B cell (primary cell): ENCODE results near the gene SELENOF. TPM values are rescaled to one million over a fixed set of nuclear protein-coding genes. Genes with fewer than 3 reads are reported as not detected.

Source experiments
- ATAC-seq: fragments of 200-7000 bp; cut with Tn5 transposase; one replicate; pipeline ENCODE4 v1.10.0; 2021; ENCODE audit warnings: low read depth, mild to moderate bottlenecking, moderate number of reproducible peaks, moderate library complexity
- CTCF ChIA-PET: fragments of 350-600 bp; sonication (Branson Sonifier 250); formaldehyde crosslinking; loops from one replicate; lab custom pipeline; 2021; ENCODE audit warnings: antibody characterized with exemption, inconsistent platforms; lab: Charles Lee
- POLR2A ChIA-PET: fragments of 350-600 bp; sonication (Branson Sonifier 250); formaldehyde crosslinking; loops from one replicate; lab custom pipeline; 2021; ENCODE audit warnings: antibody characterized with exemption; lab: Charles Lee
- DNase-seq: peaks from one replicate; pipeline ENCODE4 v3.0.0; 2013
- H2AFZ ChIP-seq: 2 replicates; pipeline ENCODE4 v1.6.1; 2012; ENCODE audit warnings: mild to moderate bottlenecking, low read depth, low read length; ENCODE audit not compliant: insufficient read depth, poor library complexity, severe bottlenecking
- H3K27ac ChIP-seq, 2 donors: 1 replicate in 1 of 2; 2 replicates in 1 of 2; pipeline ENCODE4 v1.5.1; 2012 to 2013; ENCODE audit warnings: low read length in 2 of 2, mild to moderate bottlenecking in 2 of 2, moderate library complexity in 1 of 2
- H3K27me3 ChIP-seq, 4 experiments: fragments of 200-600 bp in 1 of 4; sonication (generic) in 1 of 4; replicated peaks in 1 of 4; 1 replicate in 2 of 4; 2 replicates in 2 of 4; pipeline versions ENCODE4 v1.6.1 to v1.7.0; 2013 to 2016; ENCODE audit warnings: low read length in 3 of 4, mild to moderate bottlenecking in 2 of 4, mixed read lengths in 1 of 4, moderate library complexity in 1 of 4; ENCODE audit not compliant: insufficient read depth in 4 of 4, control insufficient read depth in 3 of 4; ENCODE audit errors: control extremely low read depth in 1 of 4
- H3K36me3 ChIP-seq, 2 experiments: replicated peaks in 1 of 2; 1 replicate in 1 of 2; 2 replicates in 1 of 2; pipeline versions ENCODE4 v1.6.1 to v1.7.1; 2013; ENCODE audit warnings: low read length in 1 of 2; ENCODE audit not compliant: insufficient read depth in 2 of 2, control insufficient read depth in 1 of 2; ENCODE audit errors: control extremely low read depth in 1 of 2, extremely low read depth in 1 of 2
- H3K4me1 ChIP-seq, 2 donors: fragments of 200-600 bp in 1 of 2; sonication (generic) in 1 of 2; 1 replicate in 1 of 2; 2 replicates in 1 of 2; pipeline versions ENCODE4 v1.5.1 to v1.6.1; 2013 to 2017; ENCODE audit warnings: low read length in 2 of 2; ENCODE audit not compliant: control insufficient read depth in 2 of 2, insufficient read depth in 2 of 2
- H3K4me2 ChIP-seq: replicated peaks from 2 replicates; pipeline ENCODE3; 2012; ENCODE audit warnings: mild to moderate bottlenecking, low read depth, low read length; ENCODE audit not compliant: poor library complexity, severe bottlenecking
- H3K4me3 ChIP-seq, 5 experiments: fragments of 200-600 bp in 1 of 5; sonication (generic) in 1 of 5; 1 replicate in 3 of 5; 2 replicates in 2 of 5; pipeline versions ENCODE4 v1.5.1 to v1.7.0; 2011 to 2016; ENCODE audit warnings: low read length in 4 of 5, mild to moderate bottlenecking in 4 of 5, low read depth in 2 of 5, control low read depth in 1 of 5, moderate library complexity in 1 of 5; ENCODE audit not compliant: insufficient read depth in 1 of 5; ENCODE audit errors: control extremely low read depth in 1 of 5, extremely low read depth in 1 of 5
- H3K79me2 ChIP-seq: fragments of 200-600 bp; sonication (generic); one replicate; pipeline ENCODE4 v1.6.0; 2016; ENCODE audit warnings: low read length; ENCODE audit not compliant: control insufficient read depth, insufficient read depth
- H3K9ac ChIP-seq: fragments of 200-600 bp; sonication (generic); 2 replicates; pipeline ENCODE4 v1.6.1; 2017; ENCODE audit warnings: mild to moderate bottlenecking, low read length, moderate library complexity
- H3K9me3 ChIP-seq, 3 donors: one replicate each; pipeline versions ENCODE4 v1.6.1 to v1.7.1; 2013; ENCODE audit warnings: low read length in 2 of 3; ENCODE audit not compliant: control insufficient read depth in 2 of 3, insufficient read depth in 1 of 3; ENCODE audit errors: control extremely low read depth in 1 of 3
- H4K20me1 ChIP-seq: 2 replicates; pipeline ENCODE4 v1.6.0; 2012; ENCODE audit warnings: mild to moderate bottlenecking, low read length; ENCODE audit not compliant: insufficient read depth, control insufficient read depth, poor library complexity, severe bottlenecking
- H3K27ac Mint-ChIP-seq: one replicate; pipeline ENCODE4 v1.8.0; 2021; ENCODE audit warnings: mixed read lengths
- H3K27me3 Mint-ChIP-seq: one replicate; pipeline ENCODE4 v1.8.0; 2021; ENCODE audit warnings: mixed read lengths
- H3K4me1 Mint-ChIP-seq: one replicate; pipeline ENCODE4 v1.8.0; 2021; ENCODE audit warnings: mixed read lengths
- H3K4me3 Mint-ChIP-seq: one replicate; pipeline ENCODE4 v1.8.0; 2021; ENCODE audit warnings: mixed read lengths
- H3K9me3 Mint-ChIP-seq: one replicate; pipeline ENCODE4 v1.8.0; 2022; ENCODE audit warnings: mixed read lengths; ENCODE audit not compliant: insufficient read depth
- EZH2 ChIP-seq: IDR thresholded peaks from 2 replicates; pipeline ENCODE4 v1.6.1; 2012; ENCODE audit warnings: borderline replicate concordance, low read depth, mild to moderate bottlenecking, moderate library complexity, low read length; ENCODE audit not compliant: insufficient read depth, poor library complexity, severe bottlenecking
- WGBS: methylation state at CpG from one replicate; pipeline ENCODE4 v1.1.5; 2013; ENCODE audit warnings: missing lambda C conversion rate; ENCODE audit not compliant: insufficient coverage; 5-methylcytosine and 5-hydroxymethylcytosine counted together
- intact Hi-C: fragments of 100-400 bp; cut with micrococcal nuclease; formaldehyde crosslinking; loops from one replicate; pipeline ENCODE4 v1.10.0; 2022
- polyA plus RNA-seq: library from polyadenylated mRNA; depleted of rRNA; stranded (reverse); fragments of >200 nt; gene quantifications from 2 replicates; pipeline ENCODE4 v1.2.3, GENCODE V29; 2012
- total RNA-seq, 2 donors: library from RNA; stranded (reverse); fragments of 120-200 nt in 1 of 2; gene quantifications; 1 replicate in 1 of 2; 2 replicates in 1 of 2; pipeline versions ENCODE4 v1.2.3 to v1.2.4, GENCODE V29; 2013 to 2022
- TF ChIP-seq, protein P1 (sequence below): fragments of 200-600 bp; IDR thresholded peaks from one replicate; pipeline ENCODE4 v1.8.0; 2022; ENCODE audit warnings: antibody characterized with exemption, mild to moderate bottlenecking

Gene SELENOF
- total and polyA plus RNA-seq, 2 donors (not counting 1 experiment from before 2014, with no cell fraction given): 113 to 185 TPM

- peak overlapping the region; percentile 92 for H2AFZ ChIP-seq
These were observed 1.2 kb upstream of the SELENOF start for GRCh38 chr1:86914998-86915736.

More at GRCh38 chr1:86914998-86915736, 1.2 kb upstream of the SELENOF start:
- peak; percentile 69 for DNase-seq
- Mint-ChIP-seq H3K4me3 (no peak overlapping the region), H3K9me3 (no peaks in the 10 kb centered on the region), H3K4me1 (peaks cover 38% of the 10 kb centered on the region), H3K27me3 (no peaks in the 10 kb centered on the region), H3K27ac (no peak overlapping the region)
- peak overlapping the region; percentile 91 for H3K9ac ChIP-seq
- peaks cover 44% of the 10 kb centered on the region for H4K20me1 ChIP-seq
- ATAC-seq: no peak
- H3K27me3 ChIP-seq: no peaks in the 10 kb centered on the region
- H3K36me3 ChIP-seq: peaks cover 4 to 8% of the 10 kb centered on the region in 2 experiments
- intact Hi-C loops: loop anchor here (1.0 to 5.0 kb wide), 8 partner anchors 48 to 1976 kb away; partner anchors contain the start of genes BCL10, GTF2B, ODF2L and SH3GLB1
- TF ChIP-seq EZH2: no peak
- TF ChIP-seq, protein P1, sequence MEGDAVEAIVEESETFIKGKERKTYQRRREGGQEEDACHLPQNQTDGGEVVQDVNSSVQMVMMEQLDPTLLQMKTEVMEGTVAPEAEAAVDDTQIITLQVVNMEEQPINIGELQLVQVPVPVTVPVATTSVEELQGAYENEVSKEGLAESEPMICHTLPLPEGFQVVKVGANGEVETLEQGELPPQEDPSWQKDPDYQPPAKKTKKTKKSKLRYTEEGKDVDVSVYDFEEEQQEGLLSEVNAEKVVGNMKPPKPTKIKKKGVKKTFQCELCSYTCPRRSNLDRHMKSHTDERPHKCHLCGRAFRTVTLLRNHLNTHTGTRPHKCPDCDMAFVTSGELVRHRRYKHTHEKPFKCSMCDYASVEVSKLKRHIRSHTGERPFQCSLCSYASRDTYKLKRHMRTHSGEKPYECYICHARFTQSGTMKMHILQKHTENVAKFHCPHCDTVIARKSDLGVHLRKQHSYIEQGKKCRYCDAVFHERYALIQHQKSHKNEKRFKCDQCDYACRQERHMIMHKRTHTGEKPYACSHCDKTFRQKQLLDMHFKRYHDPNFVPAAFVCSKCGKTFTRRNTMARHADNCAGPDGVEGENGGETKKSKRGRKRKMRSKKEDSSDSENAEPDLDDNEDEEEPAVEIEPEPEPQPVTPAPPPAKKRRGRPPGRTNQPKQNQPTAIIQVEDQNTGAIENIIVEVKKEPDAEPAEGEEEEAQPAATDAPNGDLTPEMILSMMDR: no peak
- H3K79me2 ChIP-seq: peaks cover 88% of the 10 kb centered on the region
- peaks cover 31 to 33% of the 10 kb centered on the region in 2 donors for H3K4me1 ChIP-seq
- H3K4me2 ChIP-seq: peak overlapping the region; percentile 87
- H3K9me3 ChIP-seq: no peaks in the 10 kb centered on the region
- ChIA-PET POLR2A (interaction anchor here (3.5 kb wide), 1 partner anchor 211 kb away, joined by 20 read pairs; the partner anchor contains the start of gene SH3GLB1), CTCF (interaction anchor here (0.8 to 4.1 kb wide), 5 partner anchors 50 to 211 kb away, joined by 3 to 38 read pairs (median 9); partner anchors contain the start of gene SH3GLB1)
- peak overlapping the region; percentile 56 to 80 for H3K27ac ChIP-seq
- WGBS: under 1% methylated on average over 43 of the region's 43 CpGs
- H3K4me3 ChIP-seq: peak overlapping the region; percentile 90 to 96 (median 91)
